IPS-NIHi11 (cell line): Measurements from ENCODE around the gene CSMD2.
A peak's percentile ranks its signal among the peaks of the same experiment; 100 is the strongest.

Experiments used
- DNase-seq: peaks from one replicate; pipeline ENCODE4 v3.0.0; 2012; ENCODE audit warnings: mixed read lengths, low spot score

CSMD2 gene

GRCh38 chr1:33680281-33680840 is 484.7 kb downstream of the CSMD2 start:
- no peak for DNase-seq

GRCh38 chr1:33670567-33670966 is 494.5 kb downstream of the CSMD2 start:
- DNase-seq: no peak

GRCh38 chr1:33668695-33669094 is 496.3 kb downstream of the CSMD2 start:
- no peak for DNase-seq

GRCh38 chr1:33667386-33668282 is 497.4 kb downstream of the CSMD2 start:
- DNase-seq: no peak

- DNase-seq: no peak
These were observed 498.4 kb downstream of the CSMD2 start for GRCh38 chr1:33666616-33667015.

GRCh38 chr1:33661811-33662454 is 503.1 kb downstream of the CSMD2 start:
- DNase-seq: no peak

- DNase-seq: no peak
These were observed 504.1 kb downstream of the CSMD2 start for GRCh38 chr1:33660956-33661355.

GRCh38 chr1:33660244-33660643 is 504.8 kb downstream of the CSMD2 start:
- DNase-seq: no peak

GRCh38 chr1:33659641-33660040 is 505.4 kb downstream of the CSMD2 start:
- DNase-seq: no peak

GRCh38 chr1:33657833-33658232 is 507.2 kb downstream of the CSMD2 start:
- DNase-seq: no peak

- DNase-seq: no peak
These were observed 508.5 kb downstream of the CSMD2 start for GRCh38 chr1:33656467-33657005.

- no peak for DNase-seq
These were observed 509.5 kb downstream of the CSMD2 start for GRCh38 chr1:33655496-33655895.

GRCh38 chr1:33654267-33654834 is 510.7 kb downstream of the CSMD2 start:
- DNase-seq: peak; percentile 56

GRCh38 chr1:33653226-33653625 is 511.8 kb downstream of the CSMD2 start:
- no peak for DNase-seq

- DNase-seq: no peak
These were observed 514.3 kb downstream of the CSMD2 start for GRCh38 chr1:33650708-33651107.

GRCh38 chr1:33649759-33650158 is 515.3 kb downstream of the CSMD2 start:
- DNase-seq: no peak

GRCh38 chr1:33643216-33643615 is 521.8 kb downstream of the CSMD2 start:
- no peak for DNase-seq

- peak; percentile 56 for DNase-seq
These were observed 523.8 kb downstream of the CSMD2 start for GRCh38 chr1:33641104-33641830.

GRCh38 chr1:33640114-33640660 is 524.8 kb downstream of the CSMD2 start:
- DNase-seq: no peak

- DNase-seq: no peak
These were observed 527.1 kb downstream of the CSMD2 start for GRCh38 chr1:33637846-33638440.

GRCh38 chr1:33636209-33636608 is 528.8 kb downstream of the CSMD2 start:
- no peak for DNase-seq
